Adrenal gland (tissue), 12 donors: Measurements from ENCODE around the gene PACS1. TPM values are rescaled to one million over a fixed set of nuclear protein-coding genes. Genes with fewer than 3 reads are reported as not detected.

Experiments used
- DNase-seq, 7 donors: peaks; one replicate each; pipeline ENCODE4 v3.0.0-alpha.2; 2019 to 2020
- H3K27ac ChIP-seq, 5 donors: fragments of 200-600 bp; sonication (generic) in 4 of 5; 1 replicate in 3 of 5; 2 replicates in 2 of 5; pipeline versions ENCODE4 v1.5.1 to v1.8.0; 2016 to 2020; ENCODE audit warnings: mild to moderate bottlenecking in 1 of 5
- H3K27me3 ChIP-seq: fragments of 200-600 bp; 2 replicates; pipeline ENCODE4 v1.8.0; 2021
- H3K36me3 ChIP-seq, 2 donors: fragments of 200-600 bp; replicated peaks in 1 of 2; 1 replicate in 1 of 2; 2 replicates in 1 of 2; pipeline versions ENCODE4 v1.5.1 to v1.8.0; 2018 to 2022
- H3K4me1 ChIP-seq, 2 donors: fragments of 200-600 bp; replicated peaks in 1 of 2; 1 replicate in 1 of 2; 2 replicates in 1 of 2; pipeline versions ENCODE4 v1.5.1 to v1.8.0; 2018 to 2021
- H3K4me3 ChIP-seq, 4 donors: fragments of 200-600 bp; sonication (generic) in 3 of 4; one replicate each; pipeline ENCODE4 v1.5.1; 2016 to 2018
- H3K9me3 ChIP-seq, 3 donors: fragments of 200-600 bp; sonication (generic) in 1 of 3; replicated peaks in 1 of 3; 1 replicate in 2 of 3; 2 replicates in 1 of 3; pipeline versions ENCODE4 v1.5.1 to v1.8.0; 2016 to 2021
- POLR2A ChIP-seq, 2 donors: fragments of 450-650 bp; IDR thresholded peaks; one replicate each; pipeline ENCODE4 v1.6.1; 2017; ENCODE audit warnings: antibody characterized with exemption in 2 of 2, mild to moderate bottlenecking in 2 of 2, moderate library complexity in 1 of 2
- WGBS, 4 donors: extraction: QIAGEN DNeasy Blood & Tissue Kit in 2 of 4; methylation state at CpG; one replicate each; pipeline versions ENCODE4 v1.1.5 to v1.1.7; 2013 to 2017; 5-methylcytosine and 5-hydroxymethylcytosine counted together
- intact Hi-C, 2 donors: fragments of 100-400 bp; cut with DNase I; formaldehyde crosslinking; loops; one replicate each; pipeline versions ENCODE4 v1.14.1 to v1.15.0; 2022 to 2023
- polyA plus RNA-seq, 3 donors: library from polyadenylated mRNA; stranded (reverse); fragments of 200-250 nt in 2 of 3; fragments of 350-450 nt in 1 of 3; fragmentation: Illumina TruSeq in 1 of 3; extraction: RNeasy Lipid Tissue Mini Kit (QIAGEN cat#74804) in 1 of 3; gene quantifications; one replicate each; pipeline ENCODE4 v1.2.3, GENCODE V29; 2013 to 2014
- total RNA-seq, 9 donors: library from RNA; depleted of rRNA in 4 of 9; stranded (reverse); fragments of >200 nt in 4 of 9; fragments of 120-200 nt in 1 of 9; fragmentation: NEBNext Ultra II Directional in 1 of 9; extraction: Animal tissue kit (Norgen Biotek cat#: 25700) in 1 of 9; gene quantifications; one replicate each; pipeline versions ENCODE4 v1.1.0 to v1.2.4, GENCODE V29; 2013 to 2023
- TF ChIP-seq, protein P1 (sequence below), 6 experiments: fragments of 450-650 bp in 4 of 6; fragments of 200-600 bp in 2 of 6; sonication (generic) in 1 of 6; IDR thresholded peaks; 1 replicate in 5 of 6; 2 replicates in 1 of 6; pipeline versions ENCODE4 v1.5.1 to v1.8.0; 2016 to 2021; ENCODE audit warnings: antibody characterized with exemption in 6 of 6, mild to moderate bottlenecking in 2 of 6, moderate library complexity in 1 of 6
- donor health status: healthy with polysubstance abuse.
- donor health status: Bipolar disorder and iron deficiency.
- donor health status: DM: yes; HTN: yes; CAD: no.
- donor health status: DM: no; HTN: no; CAD: no.
- donor health status: DM: no; HTN: no; CAD: no.
- donor health status: DM: yes; HTN: yes; CAD: no.

Gene PACS1
- total and polyA plus RNA-seq, 12 donors: 21.1 to 60.5 (median 38.2) TPM

DNA sequence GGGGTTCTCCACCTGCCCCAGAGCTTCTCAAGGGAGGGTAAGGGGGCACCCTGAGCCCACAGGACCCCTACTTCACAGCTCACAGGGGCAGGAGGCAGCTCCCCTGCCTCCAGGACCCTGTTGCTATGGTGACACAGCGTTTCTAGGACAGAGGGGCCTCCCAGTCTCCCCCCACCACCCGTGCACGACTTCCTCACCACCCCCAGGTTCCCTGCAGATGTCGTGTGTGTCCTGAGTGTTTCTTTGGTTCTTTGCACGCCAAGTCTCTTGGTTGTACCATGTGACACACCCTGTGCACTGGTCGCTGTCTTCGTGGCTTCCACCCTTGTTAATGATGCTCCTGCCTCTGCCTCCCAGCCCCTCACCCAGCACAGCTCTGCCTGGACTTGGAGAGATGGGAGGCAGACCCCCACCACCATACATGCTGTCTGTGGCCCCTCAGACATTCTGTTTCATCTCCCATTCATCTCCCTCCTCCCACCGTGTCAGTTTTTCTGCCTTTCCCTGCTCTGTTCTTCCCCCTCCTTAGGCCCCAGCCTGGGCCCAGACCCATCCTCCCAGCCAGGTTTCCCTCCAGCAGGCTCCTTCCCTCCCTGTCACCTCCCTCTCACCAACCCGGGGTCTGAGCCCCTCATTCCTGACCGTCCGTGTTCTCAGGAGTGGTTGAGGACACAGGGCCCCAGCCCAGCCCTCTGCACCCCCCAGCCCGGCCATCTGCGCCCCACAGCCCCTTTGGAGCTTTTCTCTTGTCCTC is 173.9 kb downstream of the PACS1 start:
- no peaks in the 10 kb centered on the region for H3K9me3 ChIP-seq
- no peaks in the 10 kb centered on the region for H3K27me3 ChIP-seq
- 79 to 87% (median 84%) methylated on average over 13 of the region's 13 CpGs for WGBS, 4 donors
- H3K36me3 ChIP-seq: peaks cover 0 to 32% of the 10 kb centered on the region in 2 donors
- intact Hi-C loops: no loop called here
- no peak overlapping the region for H3K27ac ChIP-seq
- TF ChIP-seq POLR2A (IDR thresholded peaks at IDR 0.05): no peak
- TF ChIP-seq, protein P1, sequence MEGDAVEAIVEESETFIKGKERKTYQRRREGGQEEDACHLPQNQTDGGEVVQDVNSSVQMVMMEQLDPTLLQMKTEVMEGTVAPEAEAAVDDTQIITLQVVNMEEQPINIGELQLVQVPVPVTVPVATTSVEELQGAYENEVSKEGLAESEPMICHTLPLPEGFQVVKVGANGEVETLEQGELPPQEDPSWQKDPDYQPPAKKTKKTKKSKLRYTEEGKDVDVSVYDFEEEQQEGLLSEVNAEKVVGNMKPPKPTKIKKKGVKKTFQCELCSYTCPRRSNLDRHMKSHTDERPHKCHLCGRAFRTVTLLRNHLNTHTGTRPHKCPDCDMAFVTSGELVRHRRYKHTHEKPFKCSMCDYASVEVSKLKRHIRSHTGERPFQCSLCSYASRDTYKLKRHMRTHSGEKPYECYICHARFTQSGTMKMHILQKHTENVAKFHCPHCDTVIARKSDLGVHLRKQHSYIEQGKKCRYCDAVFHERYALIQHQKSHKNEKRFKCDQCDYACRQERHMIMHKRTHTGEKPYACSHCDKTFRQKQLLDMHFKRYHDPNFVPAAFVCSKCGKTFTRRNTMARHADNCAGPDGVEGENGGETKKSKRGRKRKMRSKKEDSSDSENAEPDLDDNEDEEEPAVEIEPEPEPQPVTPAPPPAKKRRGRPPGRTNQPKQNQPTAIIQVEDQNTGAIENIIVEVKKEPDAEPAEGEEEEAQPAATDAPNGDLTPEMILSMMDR (IDR thresholded peaks at IDR 0.05): no peak
- no peak for DNase-seq
- H3K4me3 ChIP-seq: no peak overlapping the region
- H3K4me1 ChIP-seq: no peaks in the 10 kb centered on the region

DNA sequence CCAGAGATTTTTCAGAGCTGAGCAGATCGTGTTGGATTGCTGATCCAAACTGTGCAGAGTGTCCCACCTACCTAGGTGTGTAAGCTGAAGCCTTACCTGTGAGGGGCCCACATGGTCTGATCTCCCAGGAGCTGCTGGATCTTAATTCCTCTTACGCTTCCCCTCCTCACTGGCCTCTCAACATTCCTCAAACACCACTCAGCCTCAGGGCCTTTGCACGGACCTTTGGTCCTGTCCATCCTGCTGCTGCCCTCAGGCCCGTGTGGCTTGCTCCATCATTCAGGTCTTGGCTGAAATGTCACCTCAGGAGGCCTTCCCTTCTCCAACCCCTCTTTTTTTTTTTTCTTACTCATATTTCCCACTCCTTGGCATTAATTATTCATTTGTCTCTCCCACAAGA is 177.2 kb downstream of the PACS1 start:
- Histone ChIP-seq H3K27ac (no peak overlapping the region), H3K4me3 (no peak overlapping the region), H3K36me3 (peaks cover 0 to 1% of the 10 kb centered on the region in 2 donors), H3K4me1 (no peaks in the 10 kb centered on the region), H3K9me3 (no peaks in the 10 kb centered on the region), H3K27me3 (no peaks in the 10 kb centered on the region)
- intact Hi-C loops: no loop called here
- TF ChIP-seq, protein P1 (IDR thresholded peaks at IDR 0.05): no peak
- no peak for TF ChIP-seq POLR2A (IDR thresholded peaks at IDR 0.05)
- DNase-seq: no peak
- WGBS, 4 donors: 87 to 99% (median 97%) methylated on average over 4 of the region's 4 CpGs

DNA sequence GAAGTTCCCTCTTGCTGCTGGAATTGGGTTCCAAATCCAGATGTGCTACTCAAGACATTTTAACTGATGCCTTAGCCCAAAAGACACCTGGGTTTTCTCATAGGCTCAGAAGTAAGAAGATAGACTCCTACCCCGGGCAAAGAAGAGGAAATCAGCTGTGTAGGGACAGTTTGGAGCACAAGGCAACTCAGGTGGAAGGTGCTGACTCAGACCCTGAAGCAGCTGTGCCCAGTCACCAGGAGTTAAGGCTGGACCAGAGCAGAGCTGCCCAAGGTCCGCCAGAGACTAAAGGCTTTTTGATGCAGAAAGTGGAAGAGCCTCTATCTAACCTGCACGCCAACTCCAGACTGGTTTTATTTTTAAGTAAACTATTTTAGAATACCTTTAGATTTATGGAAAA is 177.7 kb downstream of the PACS1 start:
- no peaks in the 10 kb centered on the region for H3K9me3 ChIP-seq
- no peaks in the 10 kb centered on the region for H3K36me3 ChIP-seq
- H3K4me3 ChIP-seq: no peak overlapping the region
- intact Hi-C loops: no loop called here
- DNase-seq: no peak
- H3K27ac ChIP-seq: no peak overlapping the region
- no peaks in the 10 kb centered on the region for H3K27me3 ChIP-seq
- no peaks in the 10 kb centered on the region for H3K4me1 ChIP-seq
- TF ChIP-seq, protein P1 (IDR thresholded peaks at IDR 0.05): no peak
- no peak for TF ChIP-seq POLR2A (IDR thresholded peaks at IDR 0.05)
- 89 to 92% (median 91%) methylated on average over 3 of the region's 3 CpGs for WGBS, 4 donors

DNA sequence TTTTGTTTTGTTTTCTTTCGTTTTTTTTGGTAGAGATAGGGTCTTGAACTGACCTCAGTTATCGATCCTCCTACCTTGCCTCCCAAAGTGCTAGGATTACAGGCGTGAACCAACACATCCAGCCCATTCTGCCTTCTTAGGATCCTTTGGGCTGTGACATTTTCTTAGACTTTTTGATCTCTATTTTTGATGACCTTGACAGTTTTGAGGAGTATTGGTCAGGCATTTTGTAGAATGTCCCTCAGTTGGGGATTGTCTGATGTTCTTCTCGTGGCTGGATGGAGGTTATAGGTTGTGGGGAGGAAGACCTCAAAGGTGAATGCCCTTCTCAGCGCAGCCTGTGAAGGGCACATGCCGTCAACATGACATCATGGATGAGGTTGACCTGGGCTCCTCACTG is 178.8 kb downstream of the PACS1 start:
- intact Hi-C loops: no loop called here
- no peak for DNase-seq
- H3K27me3 ChIP-seq: no peaks in the 10 kb centered on the region
- no peaks in the 10 kb centered on the region for H3K36me3 ChIP-seq
- no peaks in the 10 kb centered on the region for H3K4me1 ChIP-seq
- H3K9me3 ChIP-seq: no peaks in the 10 kb centered on the region
- no peak overlapping the region for H3K4me3 ChIP-seq
- WGBS, 4 donors: 90 to 96% (median 93%) methylated on average over 5 to 6 of the region's 6 CpGs
- H3K27ac ChIP-seq: no peak overlapping the region
- no peak for TF ChIP-seq POLR2A (IDR thresholded peaks at IDR 0.05)
- TF ChIP-seq, protein P1 (IDR thresholded peaks at IDR 0.05): no peak
